Smooth muscle cell (in vitro differentiated cells): ENCODE measurements around the gene TLX2. TPM values are rescaled to one million over a fixed set of nuclear protein-coding genes. Genes with fewer than 3 reads are reported as not detected.
"Not testable (repeated sequence)": the region's sequence is repeated elsewhere in the genome, so short reads cannot be mapped to it uniquely, and the experiment has no call there.

Experiments used
- DNase-seq: peaks from one replicate; lab custom pipeline; 2025; ENCODE audit not compliant: unreplicated experiment; lab: John Stamatoyannopoulos, UW
- H2AFZ ChIP-seq: fragments of 200-600 bp; sonication (generic); 2 replicates; pipeline ENCODE4 v1.6.0; 2016; ENCODE audit warnings: antibody characterized with exemption, low read depth, mild to moderate bottlenecking
- H3F3A ChIP-seq: fragments of 200-600 bp; sonication (generic); 2 replicates; pipeline ENCODE4 v1.6.0; 2017; ENCODE audit warnings: antibody characterized with exemption, low read depth
- H3K27ac ChIP-seq: fragments of 200-600 bp; sonication (generic); 2 replicates; pipeline ENCODE4 v1.5.1; 2016; ENCODE audit warnings: low read depth, mild to moderate bottlenecking
- H3K27me3 ChIP-seq: fragments of 200-600 bp; sonication (generic); 2 replicates; pipeline ENCODE4 v1.6.1; 2016; ENCODE audit warnings: low read depth, mild to moderate bottlenecking
- H3K36me3 ChIP-seq: fragments of 200-600 bp; sonication (generic); 2 replicates; pipeline ENCODE4 v1.5.1; 2016; ENCODE audit warnings: low read depth
- H3K4me1 ChIP-seq: fragments of 200-600 bp; sonication (generic); 2 replicates; pipeline ENCODE4 v1.5.1; 2016; ENCODE audit warnings: low read depth
- H3K4me2 ChIP-seq: fragments of 200-600 bp; sonication (generic); 2 replicates; pipeline ENCODE4 v1.6.0; 2016; ENCODE audit warnings: mild to moderate bottlenecking
- H3K4me3 ChIP-seq: fragments of 200-600 bp; sonication (generic); 2 replicates; pipeline ENCODE4 v1.5.1; 2016; ENCODE audit warnings: mild to moderate bottlenecking
- H3K79me2 ChIP-seq: fragments of 200-600 bp; sonication (generic); 2 replicates; pipeline ENCODE4 v1.6.0; 2016; ENCODE audit warnings: low read depth, mild to moderate bottlenecking
- H3K9ac ChIP-seq: fragments of 200-600 bp; sonication (generic); 2 replicates; pipeline ENCODE4 v1.6.0; 2016; ENCODE audit warnings: low read depth
- H3K9me3 ChIP-seq: fragments of 200-600 bp; sonication (generic); replicated peaks from 2 replicates; pipeline ENCODE4 v1.5.1; 2016; ENCODE audit warnings: low read depth
- H4K20me1 ChIP-seq: fragments of 200-600 bp; sonication (generic); 2 replicates; pipeline ENCODE4 v1.6.0; 2016; ENCODE audit warnings: low read depth
- CTCF ChIP-seq: fragments of 200-600 bp; sonication (generic); IDR thresholded peaks from 2 replicates; pipeline ENCODE4 v1.5.1; 2017; ENCODE audit warnings: borderline replicate concordance, mild to moderate bottlenecking, antibody characterized with exemption; ENCODE audit not compliant: insufficient read depth, poor library complexity, severe bottlenecking
- WGBS: methylation state at CpG from one replicate; pipeline ENCODE4 v1.1.7; 2016; ENCODE audit warnings: low lambda C conversion rate; 5-methylcytosine and 5-hydroxymethylcytosine counted together
- polyA plus RNA-seq: library from polyadenylated mRNA; unstranded; fragments of >200 nt; fragmentation: Nextera tagmentation; extraction: Ambion mirVana; gene quantifications from 2 replicates; pipeline ENCODE4 v1.2.1, GENCODE V29; 2016
- total RNA-seq: library from RNA; depleted of rRNA; stranded (reverse); fragments of >200 nt; gene quantifications from 2 replicates; pipeline ENCODE4 v1.2.3, GENCODE V29; 2014

Gene TLX2
- total RNA-seq (not detected in 2 replicates), polyA plus RNA-seq (0.80 TPM in 1 of 2 replicates, not detected in the other)

DNA sequence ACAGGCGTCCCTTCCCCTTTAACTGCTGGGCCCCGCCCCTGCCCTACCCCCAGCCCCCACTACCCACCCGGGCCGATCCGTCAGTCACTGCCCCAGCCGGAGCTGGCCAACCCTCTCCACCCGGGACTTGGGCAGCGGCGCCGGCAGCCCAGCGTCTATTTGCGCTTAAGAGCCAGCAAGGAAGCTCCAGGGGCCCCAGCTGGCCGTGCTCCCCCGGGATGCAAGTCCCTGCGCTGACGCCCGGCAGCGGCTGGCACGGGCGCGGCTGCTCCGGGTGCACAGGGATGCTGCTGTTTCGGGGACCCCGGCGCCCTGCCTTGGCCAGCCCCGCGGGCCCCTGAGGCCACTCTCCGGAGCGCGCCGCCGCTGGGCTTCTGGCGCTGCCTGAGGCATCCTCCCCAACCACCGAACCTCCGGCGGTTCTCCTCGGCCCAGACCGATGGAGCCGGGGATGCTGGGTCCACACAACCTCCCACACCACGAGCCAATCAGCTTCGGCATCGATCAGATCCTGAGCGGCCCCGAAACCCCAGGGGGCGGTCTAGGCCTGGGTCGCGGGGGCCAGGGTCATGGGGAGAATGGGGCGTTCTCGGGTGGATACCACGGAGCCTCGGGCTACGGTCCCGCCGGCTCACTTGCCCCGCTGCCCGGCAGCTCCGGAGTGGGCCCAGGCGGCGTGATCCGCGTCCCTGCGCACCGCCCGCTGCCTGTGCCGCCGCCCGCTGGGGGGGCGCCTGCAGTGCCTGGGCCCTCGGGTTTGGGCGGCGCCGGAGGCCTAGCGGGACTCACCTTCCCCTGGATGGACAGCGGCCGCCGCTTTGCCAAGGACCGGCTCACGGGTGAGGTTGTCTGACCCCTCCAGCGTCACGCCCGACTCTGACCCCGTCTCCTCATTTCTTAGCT lies at the start of gene TLX2:
Gene TLX2 (plus strand): TSS at position 83 of the 903 bp plus-strand sequence. CDS start 357 bp downstream, at position 440.
- 5% methylated on average over 76 of the region's 82 CpGs for WGBS
- no peaks in the 10 kb centered on the region for H3F3A ChIP-seq
- H3K79me2 ChIP-seq, result no peaks in the 10 kb centered on the region
- no peaks in the 10 kb centered on the region for H3K9me3 ChIP-seq
- no peaks in the 10 kb centered on the region for H3K36me3 ChIP-seq
- H3K27me3 ChIP-seq, result peaks cover 100% of the 10 kb centered on the region
- TF ChIP-seq CTCF, result no peak
- H3K4me3 ChIP-seq, result peak within 1 kb of the TSS; percentile 13
- peak within 1 kb of the TSS; percentile 63 for H3K4me2 ChIP-seq
- H4K20me1 ChIP-seq, result no peaks in the 10 kb centered on the region
- peaks cover 17% of the 10 kb centered on the region for H3K4me1 ChIP-seq
- H3K27ac ChIP-seq, result no peak within 1 kb of the TSS
- no peak within 1 kb of the TSS for H3K9ac ChIP-seq
- no peak within 1 kb of the TSS for H2AFZ ChIP-seq
- no peak for DNase-seq

- not testable (repeated sequence) for H4K20me1 ChIP-seq, H2AFZ ChIP-seq, DNase-seq, H3K36me3 ChIP-seq, H3K27me3 ChIP-seq, H3K79me2 ChIP-seq, H3K27ac ChIP-seq, H3K9me3 ChIP-seq, H3K4me3 ChIP-seq, H3K4me2 ChIP-seq, H3K9ac ChIP-seq
- H3F3A ChIP-seq, result peaks cover 11% of the 10 kb centered on the region
- WGBS, result 98% methylated on average over 12 of the region's 12 CpGs
- H3K4me1 ChIP-seq, result peaks cover 16% of the 10 kb centered on the region
These were observed 43.5 kb upstream of the TLX2 start for GRCh38 chr2:74470742-74471141.

DNA sequence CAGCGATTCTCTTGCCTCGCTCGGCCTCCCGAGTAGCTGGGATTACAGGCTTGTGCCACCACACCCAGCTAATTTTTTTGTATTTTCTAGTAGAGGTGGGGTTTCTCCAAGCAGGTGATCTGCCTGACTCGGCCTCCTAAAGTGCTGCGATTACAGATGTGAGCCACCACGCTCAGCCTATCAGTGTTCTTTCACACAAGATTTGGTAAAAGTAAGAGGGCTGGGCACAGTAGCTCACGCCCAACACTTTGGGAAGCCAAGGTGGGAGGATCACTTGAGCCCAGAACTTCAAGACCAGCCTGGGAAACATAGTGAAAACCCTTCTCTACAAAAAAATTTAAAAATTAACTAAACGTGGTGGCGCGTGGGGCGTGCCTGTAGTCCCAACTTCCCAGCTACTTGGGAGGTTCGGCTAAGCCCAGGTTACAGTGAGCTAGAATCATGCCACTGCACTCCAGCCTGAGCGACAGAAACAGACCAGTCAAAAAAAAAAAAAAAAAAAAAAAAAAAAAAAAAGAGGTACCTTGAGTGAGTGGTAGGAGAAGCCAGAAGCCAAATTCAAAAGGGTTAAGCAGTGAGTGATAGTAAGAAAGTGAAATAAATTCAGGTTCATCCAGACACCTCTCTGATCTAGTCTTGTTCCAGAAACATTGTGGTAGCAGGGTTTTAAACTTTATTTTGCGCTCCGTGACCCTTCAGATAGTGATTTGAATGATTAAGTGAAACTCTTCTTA lies 42.8 kb upstream of the TLX2 start:
- no peaks in the 10 kb centered on the region for H4K20me1 ChIP-seq
- no peak for TF ChIP-seq CTCF
- WGBS, result 70% methylated on average over 16 of the region's 16 CpGs

More for the DNA sequence above, 42.8 kb upstream of the TLX2 start:
- H3K27ac ChIP-seq, result peak overlapping the region; percentile 91
- H3K9me3 ChIP-seq, result no peaks in the 10 kb centered on the region
- no peak for DNase-seq
- peak overlapping the region; percentile 70 for H3K9ac ChIP-seq
- H3K4me3 ChIP-seq, result peak overlapping the region; percentile 65
- H3K36me3 ChIP-seq, result no peaks in the 10 kb centered on the region
- H2AFZ ChIP-seq, result peak overlapping the region; percentile 88
- H3F3A ChIP-seq, result peaks cover 11% of the 10 kb centered on the region
- peak overlapping the region; percentile 89 for H3K4me2 ChIP-seq
- H3K4me1 ChIP-seq, result peaks cover 12% of the 10 kb centered on the region
- no peaks in the 10 kb centered on the region for H3K27me3 ChIP-seq
- H3K79me2 ChIP-seq, result peaks cover 3% of the 10 kb centered on the region
